Amniotic epithelial cell (primary cell): Measurements from ENCODE around the gene TPM4.
"Not testable (repeated sequence)": the region's sequence is repeated elsewhere in the genome, so short reads cannot be mapped to it uniquely, and the experiment has no call there.

Source experiments
- DNase-seq: peaks from one replicate; pipeline ENCODE4 v3.0.0-alpha.2; 2010; ENCODE audit warnings: low read depth

Gene TPM4

GRCh38 chr19:16096280-16096855 lies 20.1 kb downstream of the TPM4 start:
- peak; percentile 59 for DNase-seq

- DNase-seq, result no peak
Observed at GRCh38 chr19:16098416-16098768, 22.1 kb downstream of the TPM4 start.

GRCh38 chr19:16098821-16099220 lies 22.5 kb downstream of the TPM4 start:
- no peak for DNase-seq

GRCh38 chr19:16099314-16099965 lies 23.1 kb downstream of the TPM4 start:
- not testable (repeated sequence) for DNase-seq

GRCh38 chr19:16100524-16100923 lies 24.2 kb downstream of the TPM4 start:
- DNase-seq, result no peak

GRCh38 chr19:16104722-16105121 lies 28.4 kb downstream of the TPM4 start:
- DNase-seq, result no peak

- peak; percentile 61 for DNase-seq
Observed at GRCh38 chr19:16106121-16106520, 29.8 kb downstream of the TPM4 start.

GRCh38 chr19:16111160-16111908 lies 35.0 kb downstream of the TPM4 start, which contains the start of gene RAB8A:
TSS of gene RAB8A (plus strand) at chr19:16111889. CDS start at chr19:16111902, 13 bp downstream.
- peak; percentile 98 for DNase-seq

- no peak for DNase-seq
Observed at GRCh38 chr19:16111909-16112752, 35.8 kb downstream of the TPM4 start.

- no peak for DNase-seq
Observed at GRCh38 chr19:16112778-16113177, 36.5 kb downstream of the TPM4 start.

- DNase-seq, result no peak
Observed at GRCh38 chr19:16113727-16114126, 37.4 kb downstream of the TPM4 start.

GRCh38 chr19:16115301-16116039 lies 39.2 kb downstream of the TPM4 start:
- DNase-seq, result no peak

GRCh38 chr19:16116067-16116466 lies 39.8 kb downstream of the TPM4 start:
- no peak for DNase-seq

GRCh38 chr19:16117594-16118033 lies 41.3 kb downstream of the TPM4 start:
- DNase-seq, result no peak

GRCh38 chr19:16118489-16119033 lies 42.3 kb downstream of the TPM4 start:
- DNase-seq, result no peak

- not testable (repeated sequence) for DNase-seq
Observed at GRCh38 chr19:16119075-16119857, 43.0 kb downstream of the TPM4 start.

GRCh38 chr19:16121141-16121540 lies 44.8 kb downstream of the TPM4 start:
- DNase-seq, result no peak

GRCh38 chr19:16121967-16122366 lies 45.7 kb downstream of the TPM4 start:
- no peak for DNase-seq

- no peak for DNase-seq
Observed at GRCh38 chr19:16124953-16125352, 48.7 kb downstream of the TPM4 start.

GRCh38 chr19:16125737-16126495 lies 49.6 kb downstream of the TPM4 start:
- DNase-seq, result no peak
